Gastroesophageal sphincter (tissue), 3 donors: Measurements from ENCODE around the gene NDUFS8.

Experiments used
- EP300 ChIP-seq: sonication (generic); formaldehyde crosslinking; IDR thresholded peaks from one replicate; pipeline ENCODE4 v1.6.1; 2017; ENCODE audit warnings: antibody characterized with exemption, mild to moderate bottlenecking
- POLR2A ChIP-seq, 2 donors: fragments of 450-650 bp; IDR thresholded peaks; one replicate each; pipeline ENCODE4 v1.6.1; 2017; ENCODE audit warnings: antibody characterized with exemption in 2 of 2, mild to moderate bottlenecking in 2 of 2, moderate library complexity in 1 of 2
- POLR2AphosphoS5 ChIP-seq: sonication (generic); formaldehyde crosslinking; IDR thresholded peaks from one replicate; pipeline ENCODE4 v1.6.1; 2017; ENCODE audit warnings: antibody characterized with exemption
- TF ChIP-seq, protein P1 (sequence below), 4 experiments: fragments of 200-600 bp in 2 of 4; fragments of 450-650 bp in 2 of 4; sonication (generic) in 1 of 4; IDR thresholded peaks; one replicate each; pipeline ENCODE4 v1.5.1; 2017 to 2019; ENCODE audit warnings: antibody characterized with exemption in 4 of 4, mild to moderate bottlenecking in 2 of 4, moderate library complexity in 2 of 4

DNA sequence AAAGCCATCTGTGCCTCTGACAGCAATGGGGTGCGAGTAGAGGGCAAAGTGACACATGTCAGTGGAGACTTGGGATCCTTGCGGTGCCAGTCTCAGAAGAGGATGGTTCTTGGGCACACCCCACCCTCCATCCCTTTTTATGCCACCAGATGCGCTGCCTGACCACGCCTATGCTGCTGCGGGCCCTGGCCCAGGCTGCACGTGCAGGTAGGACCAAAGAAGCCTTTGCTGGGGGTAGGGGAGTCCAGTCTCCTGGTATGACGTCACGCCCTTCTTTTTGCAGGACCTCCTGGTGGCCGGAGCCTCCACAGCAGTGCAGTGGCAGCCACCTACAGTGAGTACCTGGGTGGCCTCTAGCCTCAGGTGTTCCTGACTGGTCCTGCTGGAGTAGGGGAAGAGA lies 1.5 kb downstream of the NDUFS8 start:
- TF ChIP-seq, protein P1, sequence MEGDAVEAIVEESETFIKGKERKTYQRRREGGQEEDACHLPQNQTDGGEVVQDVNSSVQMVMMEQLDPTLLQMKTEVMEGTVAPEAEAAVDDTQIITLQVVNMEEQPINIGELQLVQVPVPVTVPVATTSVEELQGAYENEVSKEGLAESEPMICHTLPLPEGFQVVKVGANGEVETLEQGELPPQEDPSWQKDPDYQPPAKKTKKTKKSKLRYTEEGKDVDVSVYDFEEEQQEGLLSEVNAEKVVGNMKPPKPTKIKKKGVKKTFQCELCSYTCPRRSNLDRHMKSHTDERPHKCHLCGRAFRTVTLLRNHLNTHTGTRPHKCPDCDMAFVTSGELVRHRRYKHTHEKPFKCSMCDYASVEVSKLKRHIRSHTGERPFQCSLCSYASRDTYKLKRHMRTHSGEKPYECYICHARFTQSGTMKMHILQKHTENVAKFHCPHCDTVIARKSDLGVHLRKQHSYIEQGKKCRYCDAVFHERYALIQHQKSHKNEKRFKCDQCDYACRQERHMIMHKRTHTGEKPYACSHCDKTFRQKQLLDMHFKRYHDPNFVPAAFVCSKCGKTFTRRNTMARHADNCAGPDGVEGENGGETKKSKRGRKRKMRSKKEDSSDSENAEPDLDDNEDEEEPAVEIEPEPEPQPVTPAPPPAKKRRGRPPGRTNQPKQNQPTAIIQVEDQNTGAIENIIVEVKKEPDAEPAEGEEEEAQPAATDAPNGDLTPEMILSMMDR (IDR thresholded peaks at IDR 0.05): no peak
- TF ChIP-seq POLR2AphosphoS5 (no peak), EP300 (no peak), POLR2A (IDR thresholded peaks at IDR 0.05) (no peak)
